K562 (cell line): ENCODE results near the gene DCPS. TPM values are rescaled to one million over a fixed set of nuclear protein-coding genes. Genes with fewer than 3 reads are reported as not detected.

Experiments used
- ATF3 ChIP-seq, 2 experiments: fragments of 450-650 bp in 1 of 2; sonication (generic) in 1 of 2; formaldehyde crosslinking in 1 of 2; IDR thresholded peaks in 1 of 2; conservative IDR thresholded peaks in 1 of 2; 2 replicates each; pipeline versions ENCODE4 v1.6.1 to v1.8.1; 2016 to 2023; ENCODE audit warnings: mild to moderate bottlenecking in 2 of 2, moderate library complexity in 2 of 2, inconsistent platforms in 1 of 2, missing genetic modification reagents in 1 of 2
- GABPB2 ChIP-seq: fragments of 250-450 bp; sonication (Bioruptor Pico); conservative IDR thresholded peaks from 2 replicates; pipeline ENCODE4 v1.5.1; 2021; ENCODE audit warnings: mild to moderate bottlenecking
- MGA ChIP-seq: fragments of 450-650 bp; IDR thresholded peaks from 2 replicates; pipeline ENCODE4 v1.6.1; 2016; ENCODE audit warnings: mild to moderate bottlenecking, moderate library complexity
- RREB1 ChIP-seq: fragments of 250-450 bp; sonication (Bioruptor Pico); IDR thresholded peaks from 2 replicates; pipeline ENCODE4 v1.4.0; 2020
- ZBTB49 ChIP-seq: sonication (generic); formaldehyde crosslinking; IDR thresholded peaks from 2 replicates; pipeline ENCODE4 v1.8.0; 2022; ENCODE audit warnings: missing genetic modification reagents, mild to moderate bottlenecking, borderline replicate concordance
- polyA plus RNA-seq, 8 experiments: library from polyadenylated mRNA; depleted of rRNA in 4 of 8; stranded (reverse) in 5 of 8; unstranded in 3 of 8; fragments of >200 nt; fragmentation: Nextera tagmentation in 2 of 8; fragmentation: Illumina TruSeq in 1 of 8; extraction: Ambion mirVana in 2 of 8; extraction: Trizol in 1 of 8; gene quantifications; 2 replicates each; pipeline versions ENCODE4 v1.2.1 to v1.2.3, GENCODE V29; 2011 to 2014; ENCODE audit warnings: inconsistent platforms in 1 of 8, missing spikeins in 1 of 8
- total RNA-seq, 7 experiments: library from RNA; depleted of rRNA in 6 of 7; stranded (reverse); fragments of >200 nt in 6 of 7; fragmentation: Illumina TruSeq in 2 of 7; extraction: Trizol in 2 of 7; gene quantifications; 2 replicates each; pipeline versions ENCODE4 v1.2.1 to v1.2.3, GENCODE V29; 2011 to 2021; ENCODE audit warnings: low replicate concordance in 1 of 7

DCPS gene
- total and polyA plus RNA-seq, 9 of the 15 experiments (the other 6 are each of a cell fraction or from before 2014, with no cell fraction given), result 8.7 to 38.1 (median 17.9) TPM

- TF ChIP-seq RREB1 (CRISPR knock-in tag), result no peak
- TF ChIP-seq MGA, result no peak
- TF ChIP-seq ZBTB49 (CRISPR knock-in tag), result no peak
- peak; percentile 72 for TF ChIP-seq ATF3 (IDR thresholded peaks at IDR 0.05)
- TF ChIP-seq ATF3 (CRISPR knock-in tag; conservative IDR thresholded peaks at IDR 0.05), result no peak
- no peak for TF ChIP-seq GABPB2 (CRISPR knock-in tag)
These were observed 19.0 kb upstream of the DCPS start (continued) for GRCh38 chr11:126284829-126285228.
